ENCODE data around the gene TMEM125.

The TMEM125 gene

DNA sequence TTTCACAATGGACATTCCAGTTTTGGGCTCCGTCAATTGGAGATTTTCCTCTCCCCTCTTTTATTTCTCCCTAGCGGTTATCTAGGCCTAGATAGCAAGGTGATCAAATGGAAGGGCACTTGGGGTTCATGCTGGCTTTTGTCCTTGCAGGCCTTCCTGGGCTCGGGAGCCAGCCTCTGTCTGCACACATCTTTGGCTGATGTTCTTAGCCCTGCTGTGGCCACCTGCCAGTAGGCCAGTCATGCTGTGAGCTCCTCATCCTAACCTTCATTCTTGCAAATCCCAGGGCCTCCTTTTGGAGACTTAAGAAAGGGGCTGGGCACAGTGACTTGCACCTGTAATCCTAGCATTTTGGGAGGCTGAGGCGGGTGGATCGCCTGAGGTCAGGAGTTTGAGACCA, 44.5 kb downstream of the TMEM125 start:
- DNase-seq (ENCODE audit: low spot score): no peak
- H3K9me3 ChIP-seq (ENCODE audit: severe bottlenecking): no peaks in the 10 kb centered on the region
- TF ChIP-seq, protein P1, sequence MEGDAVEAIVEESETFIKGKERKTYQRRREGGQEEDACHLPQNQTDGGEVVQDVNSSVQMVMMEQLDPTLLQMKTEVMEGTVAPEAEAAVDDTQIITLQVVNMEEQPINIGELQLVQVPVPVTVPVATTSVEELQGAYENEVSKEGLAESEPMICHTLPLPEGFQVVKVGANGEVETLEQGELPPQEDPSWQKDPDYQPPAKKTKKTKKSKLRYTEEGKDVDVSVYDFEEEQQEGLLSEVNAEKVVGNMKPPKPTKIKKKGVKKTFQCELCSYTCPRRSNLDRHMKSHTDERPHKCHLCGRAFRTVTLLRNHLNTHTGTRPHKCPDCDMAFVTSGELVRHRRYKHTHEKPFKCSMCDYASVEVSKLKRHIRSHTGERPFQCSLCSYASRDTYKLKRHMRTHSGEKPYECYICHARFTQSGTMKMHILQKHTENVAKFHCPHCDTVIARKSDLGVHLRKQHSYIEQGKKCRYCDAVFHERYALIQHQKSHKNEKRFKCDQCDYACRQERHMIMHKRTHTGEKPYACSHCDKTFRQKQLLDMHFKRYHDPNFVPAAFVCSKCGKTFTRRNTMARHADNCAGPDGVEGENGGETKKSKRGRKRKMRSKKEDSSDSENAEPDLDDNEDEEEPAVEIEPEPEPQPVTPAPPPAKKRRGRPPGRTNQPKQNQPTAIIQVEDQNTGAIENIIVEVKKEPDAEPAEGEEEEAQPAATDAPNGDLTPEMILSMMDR (IDR thresholded peaks at IDR 0.05; ENCODE audit: poor library complexity, severe bottlenecking): no peak
- H3K27ac ChIP-seq (ENCODE audit: poor library complexity, severe bottlenecking): no peak overlapping the region
- no peak for ATAC-seq (ENCODE audit: low read depth)
- no peaks in the 10 kb centered on the region for H3K36me3 ChIP-seq (ENCODE audit: low read depth)
- no peaks in the 10 kb centered on the region for H3K4me1 ChIP-seq (ENCODE audit: insufficient read depth, poor library complexity, severe bottlenecking)
- no peak overlapping the region for H3K4me3 ChIP-seq (ENCODE audit: severe bottlenecking)
- H3K27me3 ChIP-seq (ENCODE audit: insufficient read depth, poor library complexity, severe bottlenecking): no peaks in the 10 kb centered on the region

DNA sequence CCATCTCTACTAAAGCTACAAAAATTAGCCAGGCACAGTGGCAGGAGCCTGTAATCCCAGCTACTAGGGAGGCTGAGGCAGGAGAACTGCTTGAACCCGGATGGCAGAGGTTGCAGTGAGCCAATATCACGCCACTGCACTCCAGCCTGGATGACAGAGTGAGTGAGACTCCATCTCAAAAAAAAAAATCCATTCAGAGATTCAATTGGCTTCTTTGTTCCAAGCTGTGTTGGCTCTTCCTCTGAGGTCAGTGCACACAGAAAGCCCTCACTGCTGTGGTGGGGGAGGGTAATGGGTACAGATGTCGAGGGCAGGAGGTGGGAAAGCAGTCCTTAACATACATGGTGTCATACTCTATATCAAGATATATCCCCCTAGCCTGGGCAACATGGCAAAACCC, 45.7 kb downstream of the TMEM125 start:
- no peak overlapping the region for H3K27ac ChIP-seq (ENCODE audit: poor library complexity, severe bottlenecking)
- H3K27me3 ChIP-seq (ENCODE audit: insufficient read depth, poor library complexity, severe bottlenecking): no peaks in the 10 kb centered on the region
- no peaks in the 10 kb centered on the region for H3K4me1 ChIP-seq (ENCODE audit: insufficient read depth, poor library complexity, severe bottlenecking)
- peak; percentile 8 for DNase-seq (ENCODE audit: low spot score)
- no peak for ATAC-seq (ENCODE audit: low read depth)
- no peaks in the 10 kb centered on the region for H3K9me3 ChIP-seq (ENCODE audit: severe bottlenecking)
- no peaks in the 10 kb centered on the region for H3K36me3 ChIP-seq (ENCODE audit: low read depth)
- H3K4me3 ChIP-seq (ENCODE audit: severe bottlenecking): no peak overlapping the region
- TF ChIP-seq, protein P1 (IDR thresholded peaks at IDR 0.05; ENCODE audit: poor library complexity, severe bottlenecking): no peak

DNA sequence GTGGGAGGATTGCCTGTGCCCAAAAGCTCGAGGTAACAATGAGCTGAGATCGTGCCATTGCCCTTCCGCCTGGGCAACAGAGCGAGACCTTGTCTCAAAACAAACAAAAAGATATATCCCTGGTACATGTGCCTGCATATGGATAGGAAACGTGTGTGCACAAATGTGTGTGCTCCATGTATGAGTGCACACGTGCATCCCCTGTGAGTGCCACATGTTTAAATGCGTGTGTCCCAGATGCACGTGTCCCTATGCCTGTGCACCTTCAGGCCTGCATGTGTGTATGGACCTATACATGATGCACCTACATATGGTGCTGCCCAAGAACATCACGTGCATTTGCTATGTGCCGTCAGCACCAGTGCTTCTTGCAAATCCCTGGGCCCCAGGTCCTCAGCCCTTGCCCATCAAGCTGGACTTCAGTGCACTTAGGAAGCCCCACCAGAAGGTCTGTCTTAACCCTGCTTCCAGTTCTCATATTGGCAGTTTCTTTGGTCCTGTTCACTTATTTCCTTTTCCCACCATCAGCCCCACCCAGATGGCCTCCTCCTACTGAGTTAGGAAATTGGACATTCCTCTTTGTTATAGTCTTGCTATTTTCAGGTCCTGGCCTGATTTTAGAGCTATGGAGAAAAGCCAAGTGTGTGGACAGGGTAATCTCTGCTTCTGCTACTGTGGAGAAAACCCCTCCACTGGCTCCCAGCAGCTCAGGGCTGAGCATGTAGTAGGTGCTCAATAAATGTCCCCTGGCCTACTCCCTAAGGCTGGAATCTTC, 46.4 kb downstream of the TMEM125 start:
- H3K27me3 ChIP-seq (ENCODE audit: insufficient read depth, poor library complexity, severe bottlenecking): no peaks in the 10 kb centered on the region
- H3K27ac ChIP-seq (ENCODE audit: poor library complexity, severe bottlenecking): no peak overlapping the region
- peak; percentile 23 for DNase-seq (ENCODE audit: low spot score)
- H3K4me3 ChIP-seq (ENCODE audit: severe bottlenecking): no peak overlapping the region
- H3K4me1 ChIP-seq (ENCODE audit: insufficient read depth, poor library complexity, severe bottlenecking): no peaks in the 10 kb centered on the region
- H3K9me3 ChIP-seq (ENCODE audit: severe bottlenecking): no peaks in the 10 kb centered on the region
- ATAC-seq (ENCODE audit: low read depth): no peak
- TF ChIP-seq, protein P1 (IDR thresholded peaks at IDR 0.05; ENCODE audit: poor library complexity, severe bottlenecking): no peak
- no peaks in the 10 kb centered on the region for H3K36me3 ChIP-seq (ENCODE audit: low read depth)

DNA sequence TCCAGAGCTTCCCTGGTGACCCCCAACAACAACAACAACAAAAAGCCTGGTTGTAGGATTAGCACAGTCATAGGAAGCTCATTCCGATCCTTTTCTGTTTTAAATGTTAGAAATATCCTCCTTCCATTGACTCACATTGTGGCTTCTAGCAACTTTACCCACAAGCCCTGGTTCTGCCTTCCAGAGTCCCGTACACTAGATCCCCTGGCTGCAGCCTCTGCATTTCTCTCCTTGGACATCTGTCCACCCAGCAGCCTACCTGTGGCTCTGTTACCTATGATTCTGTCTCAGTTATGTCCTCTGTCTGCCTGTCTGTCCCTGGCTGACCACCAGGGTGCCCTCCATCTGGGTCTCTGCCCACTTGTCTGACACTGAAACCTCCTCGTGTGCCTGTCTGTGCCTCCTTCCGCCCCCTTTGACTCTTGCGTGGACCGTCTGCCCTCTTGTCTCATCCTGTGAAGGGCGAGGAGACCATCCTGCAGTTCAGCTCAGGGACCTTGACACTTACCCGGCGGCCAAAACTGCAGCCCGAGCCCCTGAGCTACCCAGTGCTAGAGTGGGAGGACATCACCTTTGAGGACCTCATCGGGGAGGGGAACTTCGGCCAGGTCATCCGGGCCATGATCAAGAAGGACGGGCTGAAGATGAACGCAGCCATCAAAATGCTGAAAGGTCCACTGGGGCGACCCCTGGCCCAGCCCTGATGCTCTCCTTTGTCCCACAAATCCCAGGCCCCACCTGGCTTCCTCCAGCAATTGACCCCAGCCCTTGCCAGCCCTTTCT, 47.1 kb downstream of the TMEM125 start:
- H3K9me3 ChIP-seq (ENCODE audit: severe bottlenecking): no peaks in the 10 kb centered on the region
- H3K4me1 ChIP-seq (ENCODE audit: insufficient read depth, poor library complexity, severe bottlenecking): no peaks in the 10 kb centered on the region
- no peak overlapping the region for H3K4me3 ChIP-seq (ENCODE audit: severe bottlenecking)
- ATAC-seq (ENCODE audit: low read depth) (no peak), DNase-seq (ENCODE audit: low spot score) (no peak)
- H3K27ac ChIP-seq (ENCODE audit: poor library complexity, severe bottlenecking): no peak overlapping the region
- no peaks in the 10 kb centered on the region for H3K27me3 ChIP-seq (ENCODE audit: insufficient read depth, poor library complexity, severe bottlenecking)
- TF ChIP-seq, protein P1 (IDR thresholded peaks at IDR 0.05; ENCODE audit: poor library complexity, severe bottlenecking): no peak
- no peaks in the 10 kb centered on the region for H3K36me3 ChIP-seq (ENCODE audit: low read depth)
